ENCODE measurements around the gene DCK. TPM values are rescaled to one million over a fixed set of nuclear protein-coding genes. Genes with fewer than 3 reads are reported as not detected.
A peak's percentile ranks its signal among the peaks of the same experiment; 100 is the strongest.

The DCK gene
- total RNA-seq (10 to 100 TPM; 17.5 to 17.9 TPM), polyA plus RNA-seq (ENCODE audit: insufficient read length in 6 of 6) (10 to 100 TPM; 28.9 to 34.7 (median 33.7) TPM)
- long read RNA-seq, donor 1, transcript DCK-201 (7 exons, 2,716 nt) = major isoform, 27 of 27 reads
- long read RNA-seq, donor 1, partial matches to known transcripts = 0 of 27 reads
- long read RNA-seq, donor 1, other reads (novel, unspliced or antisense) = 0 of 27 reads
- long read RNA-seq, donor 2, transcript DCK-201 (7 exons, 2,716 nt) = major isoform, 12 of 12 reads
- long read RNA-seq, donor 2, partial matches to known transcripts = 0 of 12 reads
- long read RNA-seq, donor 2, other reads (novel, unspliced or antisense) = 0 of 12 reads
- long read RNA-seq, donor 3, transcript DCK-201 (7 exons, 2,716 nt) = major isoform, 10 of 10 reads
- long read RNA-seq, donor 3, partial matches to known transcripts = 0 of 10 reads
- long read RNA-seq, donor 3, other reads (novel, unspliced or antisense) = 0 of 10 reads
- long read RNA-seq, donor 4, partial matches to known transcripts = 0 of 1 reads
- long read RNA-seq, donor 4, other reads (novel, unspliced or antisense) = 0 of 1 reads
- long read RNA-seq, donor 5, transcript DCK-201 (7 exons, 2,716 nt) = major isoform, 17 of 17 reads
- long read RNA-seq, donor 5, partial matches to known transcripts = 0 of 17 reads
- long read RNA-seq, donor 5, other reads (novel, unspliced or antisense) = 0 of 17 reads
- long read RNA-seq, donor 6, transcript DCK-201 (7 exons, 2,716 nt) = major isoform, 11 of 11 reads
- long read RNA-seq, donor 6, partial matches to known transcripts = 0 of 11 reads
- long read RNA-seq, donor 6, other reads (novel, unspliced or antisense) = 0 of 11 reads
- long read RNA-seq, donor 7, partial matches to known transcripts = 0 of 4 reads
- long read RNA-seq, donor 7, other reads (novel, unspliced or antisense) = 0 of 4 reads
- long read RNA-seq, donor 8, transcript DCK-201 (7 exons, 2,716 nt) = major isoform, 13 of 13 reads
- long read RNA-seq, donor 8, partial matches to known transcripts = 0 of 13 reads
- long read RNA-seq, donor 8, other reads (novel, unspliced or antisense) = 0 of 13 reads
- long read RNA-seq, donor 9 = 0 reads
- long read RNA-seq, donor 10, partial matches to known transcripts = 0 of 2 reads
- long read RNA-seq, donor 10, other reads (novel, unspliced or antisense) = 1 of 2 reads
- long read RNA-seq, donor 11, transcript DCK-201 (7 exons, 2,716 nt) = major isoform, 21 of 76 reads
- long read RNA-seq, donor 11, transcript DCK-202 (7 exons, 2,683 nt) = minor isoform, 5 of 76 reads
- long read RNA-seq, donor 11, partial matches to known transcripts = 50 of 76 reads
- long read RNA-seq, donor 11, other reads (novel, unspliced or antisense) = 0 of 76 reads
- long read RNA-seq, donor 12, transcript DCK-201 (7 exons, 2,716 nt) = major isoform, 8 of 8 reads
- long read RNA-seq, donor 12, partial matches to known transcripts = 0 of 8 reads
- long read RNA-seq, donor 12, other reads (novel, unspliced or antisense) = 0 of 8 reads

DNA sequence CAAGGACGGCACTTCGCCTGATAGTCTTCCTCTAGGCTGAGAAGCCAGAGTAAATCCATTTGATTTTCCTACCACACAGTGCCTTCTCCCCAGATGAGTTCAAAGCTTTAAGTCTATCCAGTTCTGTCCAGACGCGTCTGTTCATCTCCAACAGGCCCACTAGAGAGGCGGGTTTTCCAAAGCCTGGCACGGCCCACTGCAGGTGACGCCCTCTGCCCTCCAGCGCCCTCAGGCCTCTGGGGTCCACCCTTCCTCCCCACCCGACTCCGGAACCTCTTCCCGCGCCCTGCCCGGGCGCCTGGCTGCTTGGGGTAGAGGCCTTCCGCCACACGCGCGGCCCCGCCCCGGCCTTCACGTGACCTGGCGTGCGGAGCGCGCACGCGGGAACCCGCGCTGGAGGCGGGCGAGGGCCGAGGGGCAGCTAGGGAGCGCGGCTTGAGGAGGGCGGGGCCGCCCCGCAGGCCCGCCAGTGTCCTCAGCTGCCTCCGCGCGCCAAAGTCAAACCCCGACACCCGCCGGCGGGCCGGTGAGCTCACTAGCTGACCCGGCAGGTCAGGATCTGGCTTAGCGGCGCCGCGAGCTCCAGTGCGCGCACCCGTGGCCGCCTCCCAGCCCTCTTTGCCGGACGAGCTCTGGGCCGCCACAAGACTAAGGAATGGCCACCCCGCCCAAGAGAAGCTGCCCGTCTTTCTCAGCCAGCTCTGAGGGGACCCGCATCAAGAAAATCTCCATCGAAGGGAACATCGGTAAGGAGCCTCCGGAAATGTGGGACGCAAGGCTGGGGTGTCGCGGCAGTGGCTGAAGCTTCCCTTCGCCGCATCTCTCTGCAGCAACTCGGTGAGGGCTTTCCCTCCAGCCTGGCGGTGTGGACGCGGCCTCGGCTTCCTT is at the start of gene DCK:
DCK (plus strand) TSS at position 469 of the 888 bp plus-strand sequence; CDS start at position 656, 187 bp downstream.
- Histone ChIP-seq H3K27ac (peak within 1 kb of the TSS; percentile 86 to 90), H3K9me3 (no peaks in the 10 kb centered on the region), H3K4me3 (peak within 1 kb of the TSS; percentile 70 to 80), H3K27me3 (no peaks in the 10 kb centered on the region), H3K36me3 (peaks cover 0 to 2% of the 10 kb centered on the region in 2 donors), H3K4me1 (peaks cover 21 to 50% of the 10 kb centered on the region in 2 donors)
- DNase-seq = peak; percentile 92 to 99 (median 94)
- ATAC-seq = peak; percentile 98
- no peak for TF ChIP-seq CTCF (IDR thresholded peaks at IDR 0.05)
- intact Hi-C loops (cut with DNase I) = no loop called here

DNA sequence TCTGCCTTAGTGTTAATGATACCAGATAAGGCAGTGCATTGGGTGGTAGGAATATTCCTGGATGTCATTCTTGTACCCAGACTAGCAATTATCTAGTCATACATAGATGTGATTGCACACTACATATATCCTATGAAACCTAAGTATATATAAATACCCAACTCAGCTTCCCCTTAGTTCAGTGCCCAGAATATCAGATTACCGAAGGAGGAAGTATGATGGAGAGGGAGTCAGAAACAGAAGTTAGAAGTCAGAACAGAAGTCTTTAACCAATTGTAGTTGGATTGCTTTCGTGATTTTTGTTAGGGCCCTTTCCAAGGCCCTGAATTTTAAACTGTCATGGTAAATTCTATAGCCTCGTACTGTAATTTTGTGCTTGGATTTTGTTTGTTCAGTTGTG is 48.4 kb upstream of the DCK start:
- intact Hi-C loops (cut with DNase I) = no loop called here
- DNase-seq (no peak), ATAC-seq (peak; percentile 70)
- Histone ChIP-seq H3K36me3 (no peaks in the 10 kb centered on the region), H3K27me3 (no peaks in the 10 kb centered on the region), H3K4me3 (no peak overlapping the region), H3K4me1 (peaks cover 0 to 40% of the 10 kb centered on the region in 2 donors), H3K9me3 (no peaks in the 10 kb centered on the region), H3K27ac (peak overlapping the region in 1 of 2 donors; percentile 20)
- TF ChIP-seq CTCF (IDR thresholded peaks at IDR 0.05) = no peak

DNA sequence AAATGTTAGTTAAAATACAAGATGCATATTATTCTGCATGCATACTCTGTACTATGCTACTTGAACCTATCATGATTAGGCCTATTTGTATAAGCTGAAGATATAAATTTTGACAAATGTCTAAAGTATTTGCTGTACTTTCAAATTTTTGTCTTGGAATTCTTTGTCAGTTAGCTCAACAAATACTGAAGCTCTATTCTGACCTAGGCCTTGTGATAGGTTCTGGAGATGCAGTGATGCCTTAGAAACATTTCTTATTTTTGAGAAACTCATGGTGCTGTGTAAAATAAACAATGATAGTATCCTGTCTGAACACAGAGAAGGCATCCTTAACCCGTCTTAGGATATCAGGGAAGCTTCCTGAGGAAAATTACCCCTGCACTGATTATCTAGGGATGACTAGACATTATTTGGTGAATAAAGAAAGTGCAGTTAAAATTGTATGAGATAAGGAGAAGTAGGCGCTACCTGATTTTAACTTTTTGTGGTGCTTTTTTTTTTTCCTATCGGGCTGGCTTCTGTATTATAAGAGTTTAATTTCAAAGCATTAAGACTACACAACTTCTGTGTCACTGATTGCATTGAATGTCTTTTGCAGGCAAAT is 47.9 kb upstream of the DCK start:
- Histone ChIP-seq H3K27me3 (no peaks in the 10 kb centered on the region), H3K4me1 (peaks cover 0 to 40% of the 10 kb centered on the region in 2 donors), H3K4me3 (no peak overlapping the region), H3K36me3 (no peaks in the 10 kb centered on the region), H3K9me3 (no peaks in the 10 kb centered on the region), H3K27ac (peak overlapping the region in 1 of 2 donors; percentile 20)
- DNase-seq (no peak), ATAC-seq (no peak)
- intact Hi-C loops (cut with DNase I) = no loop called here
- no peak for TF ChIP-seq CTCF (IDR thresholded peaks at IDR 0.05)

DNA sequence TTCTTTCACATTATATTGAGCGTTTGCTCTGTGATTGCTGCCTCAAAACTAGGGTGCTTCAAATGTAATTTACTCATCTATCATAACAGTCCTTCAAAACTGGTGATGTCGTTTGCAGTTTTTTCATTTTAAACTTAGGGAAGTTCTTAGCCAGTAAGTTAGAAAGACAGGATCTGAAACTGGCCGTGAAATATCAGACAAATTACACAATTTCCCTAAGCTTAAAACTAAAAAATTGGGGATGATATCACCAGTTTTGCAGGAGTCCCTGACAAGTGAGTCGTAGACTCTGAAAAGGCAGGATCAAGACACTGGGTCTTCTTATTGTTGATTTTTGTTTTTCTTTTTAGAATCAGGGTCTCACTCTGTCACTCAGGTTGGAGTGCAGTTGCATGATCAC is 46.5 kb upstream of the DCK start:
- Histone ChIP-seq H3K9me3 (no peaks in the 10 kb centered on the region), H3K27ac (peak overlapping the region in 1 of 2 donors; percentile 5), H3K36me3 (no peaks in the 10 kb centered on the region), H3K4me3 (no peak overlapping the region), H3K27me3 (no peaks in the 10 kb centered on the region), H3K4me1 (peaks cover 0 to 40% of the 10 kb centered on the region in 2 donors)
- ATAC-seq (no peak), DNase-seq (no peak)
- intact Hi-C loops (cut with DNase I) = no loop called here
- no peak for TF ChIP-seq CTCF (IDR thresholded peaks at IDR 0.05)

Measured in left lung (tissue), 14 donors.